ENCODE data around the gene MPPE1.

MPPE1 gene

GRCh38 chr18:11891737-11892136 is 16.4 kb downstream of the MPPE1 start:
- no peak for TF ChIP-seq CTCF (IDR thresholded peaks at IDR 0.05; ENCODE audit: low read depth, low read length, missing control alignments)
- H3K4me3 ChIP-seq (replicated peaks; ENCODE audit: low read depth, low read length) = no peak overlapping the region
- DNase-seq (ENCODE audit: extremely low read depth, low read depth) = no peak

GRCh38 chr18:11889284-11889683 is 18.8 kb downstream of the MPPE1 start:
- H3K4me3 ChIP-seq (replicated peaks; ENCODE audit: low read depth, low read length) = no peak overlapping the region
- no peak for DNase-seq (ENCODE audit: extremely low read depth, low read depth)
- no peak for TF ChIP-seq CTCF (IDR thresholded peaks at IDR 0.05; ENCODE audit: low read depth, low read length, missing control alignments)

- no peak for TF ChIP-seq CTCF (IDR thresholded peaks at IDR 0.05; ENCODE audit: low read depth, low read length, missing control alignments)
- no peak overlapping the region for H3K4me3 ChIP-seq (replicated peaks; ENCODE audit: low read depth, low read length)
- DNase-seq (ENCODE audit: extremely low read depth, low read depth) = no peak
Observed at GRCh38 chr18:11888726-11889125, 19.4 kb downstream of the MPPE1 start.

DNA sequence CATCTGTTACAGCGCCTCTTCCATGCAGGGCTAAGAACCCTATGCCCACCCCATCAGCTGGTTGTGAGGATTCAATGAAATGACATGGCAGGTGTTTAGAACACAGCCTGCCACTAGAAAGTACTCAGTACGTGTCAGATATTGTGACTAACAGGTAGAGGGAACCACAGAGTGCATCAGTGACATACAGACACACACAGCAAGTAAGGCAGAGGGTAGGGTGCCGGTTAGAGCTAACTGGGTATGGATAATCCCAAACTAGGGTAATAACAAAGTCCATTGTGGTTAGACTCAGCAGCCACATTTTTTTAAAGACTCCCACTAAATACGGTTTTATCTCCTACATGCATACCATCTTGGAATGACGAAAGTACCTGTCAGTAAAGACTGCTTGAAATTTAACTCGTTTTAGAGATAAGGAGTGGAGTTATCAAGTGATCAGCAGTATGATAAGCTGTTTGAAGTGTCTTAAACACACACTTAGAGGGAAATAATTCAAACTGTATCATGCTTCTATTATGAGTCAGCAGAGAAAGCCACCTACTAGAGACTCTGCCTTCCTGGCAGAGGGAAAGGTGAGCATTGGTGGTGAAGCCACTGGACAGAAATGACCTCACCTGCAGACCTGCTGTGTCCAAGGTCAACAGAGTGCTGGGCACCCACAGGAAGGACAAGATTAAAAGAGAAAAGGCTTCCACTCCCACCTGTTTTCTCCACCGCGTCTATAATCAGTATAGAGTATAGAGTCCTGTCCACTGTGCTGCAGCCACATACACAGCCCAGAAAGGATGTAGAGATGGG is 20.6 kb downstream of the MPPE1 start:
- no peak for TF ChIP-seq CTCF (IDR thresholded peaks at IDR 0.05; ENCODE audit: low read depth, low read length, missing control alignments)
- DNase-seq (ENCODE audit: extremely low read depth, low read depth) = no peak

GRCh38 chr18:11886577-11887110 is 21.5 kb downstream of the MPPE1 start:
- TF ChIP-seq CTCF (IDR thresholded peaks at IDR 0.05; ENCODE audit: low read depth, low read length, missing control alignments) = no peak
- H3K4me3 ChIP-seq (replicated peaks; ENCODE audit: low read depth, low read length) = no peak overlapping the region
- DNase-seq (ENCODE audit: extremely low read depth, low read depth) = no peak

More for the DNA sequence above, 20.6 kb downstream of the MPPE1 start:
- no peak overlapping the region for H3K4me3 ChIP-seq (replicated peaks; ENCODE audit: low read depth, low read length)

GRCh38 chr18:11885278-11885947 is 22.7 kb downstream of the MPPE1 start:
- TF ChIP-seq CTCF (IDR thresholded peaks at IDR 0.05; ENCODE audit: low read depth, low read length, missing control alignments) = no peak
- no peak for DNase-seq (ENCODE audit: extremely low read depth, low read depth)
- no peak overlapping the region for H3K4me3 ChIP-seq (replicated peaks; ENCODE audit: low read depth, low read length)

Measured in HFF-Myc (cell line).